CD4-positive, alpha-beta T cell treated with Interleukin-4 for 1 hour (primary cell): Measurements from ENCODE around the gene SLC4A2.
A peak's percentile ranks its signal among the peaks of the same experiment; 100 is the strongest.

ENCODE experiments used
- DNase-seq, 2 donors: peaks; one replicate each; pipeline ENCODE4 v3.0.0-alpha.2; 2020 to 2022

SLC4A2 gene

GRCh38 chr7:151095828-151096475, 36.6 kb downstream of the SLC4A2 start:
- no peak for DNase-seq

- DNase-seq, result no peak
These were observed 40.3 kb downstream of the SLC4A2 start for GRCh38 chr7:151099486-151100211.

DNA sequence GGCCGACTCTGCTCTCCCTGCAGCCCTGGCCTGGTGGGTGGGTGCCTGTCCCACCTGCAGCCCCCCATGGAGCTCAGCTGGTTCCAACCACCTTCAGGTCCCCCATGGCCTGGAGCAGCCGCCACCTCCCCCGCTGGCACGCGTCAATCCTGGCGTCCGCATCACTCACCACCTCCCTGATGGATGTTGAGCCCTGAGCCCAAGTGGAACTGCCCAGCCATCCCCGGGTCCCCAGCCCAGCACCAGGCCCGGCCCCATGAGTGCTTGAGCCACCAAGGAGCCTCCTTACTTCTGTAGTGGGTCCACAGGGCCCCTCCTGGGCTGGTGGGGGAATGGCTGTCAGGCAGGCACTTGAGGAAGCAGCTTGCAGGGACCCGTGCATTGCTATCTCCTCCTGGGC, 41.5 kb downstream of the SLC4A2 start:
- DNase-seq, result no peak

GRCh38 chr7:151101621-151102396, 42.4 kb downstream of the SLC4A2 start:
- DNase-seq, result no peak

DNA sequence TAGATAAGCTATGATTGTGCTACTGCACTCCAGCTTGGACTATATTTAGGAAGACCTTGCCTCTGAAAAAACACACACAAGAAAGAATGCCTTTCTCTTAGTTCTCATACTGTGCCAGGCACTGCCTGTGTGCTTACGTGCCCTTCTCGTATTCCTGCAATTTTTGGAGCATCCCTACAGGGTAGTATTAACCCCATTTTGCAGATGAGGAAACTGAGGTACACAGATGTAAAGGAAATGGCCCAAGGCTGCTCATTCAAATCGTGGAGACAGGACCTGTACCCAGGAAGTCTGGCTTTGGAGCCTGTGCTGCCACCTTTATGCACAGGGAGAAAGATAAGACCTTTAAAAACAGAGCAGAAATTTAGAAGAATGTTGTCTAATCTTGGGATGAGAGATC, 43.6 kb downstream of the SLC4A2 start:
- DNase-seq, result no peak

- no peak for DNase-seq
These were observed 44.6 kb downstream of the SLC4A2 start for GRCh38 chr7:151103973-151104372.

DNA sequence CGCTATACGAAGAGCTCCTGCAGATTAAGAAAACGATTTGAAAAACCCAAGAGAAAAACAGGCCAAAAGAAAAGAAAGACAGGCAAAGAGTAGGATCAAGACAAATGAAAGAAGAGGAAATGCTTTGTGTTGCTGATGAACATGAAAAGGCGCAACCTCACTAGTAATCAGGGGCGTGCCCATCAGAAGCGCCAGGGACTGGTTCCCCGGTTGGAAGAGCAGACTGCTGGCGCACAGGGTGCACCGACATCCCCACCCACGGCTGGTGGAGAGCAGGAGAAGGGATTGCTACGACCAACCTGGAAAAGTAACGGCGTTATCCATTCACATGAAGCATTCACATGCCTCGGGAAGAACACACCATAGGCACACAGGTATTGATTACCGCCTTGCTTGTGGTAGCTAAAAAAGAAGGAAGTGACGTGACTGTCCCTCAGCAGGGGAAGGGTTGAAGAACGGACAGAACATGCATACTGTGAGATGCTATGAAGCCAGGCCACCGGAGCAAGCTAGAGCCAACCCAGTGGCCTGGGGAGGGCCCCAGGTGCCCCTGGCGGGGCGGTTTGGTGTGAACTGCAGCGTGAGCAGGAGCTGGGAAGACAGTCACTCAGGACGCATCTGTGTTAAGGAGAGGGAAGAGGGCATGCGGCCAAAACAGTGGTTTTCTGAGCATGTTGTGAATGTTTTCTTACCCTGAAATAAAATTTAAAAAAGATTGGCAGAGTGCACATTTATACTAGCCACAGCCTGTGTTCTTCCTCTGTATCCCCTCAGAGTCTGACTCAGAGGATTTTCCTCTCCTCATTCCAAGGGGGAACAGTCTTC, 45.2 kb downstream of the SLC4A2 start:
- no peak for DNase-seq

- no peak for DNase-seq
These were observed 48.5 kb downstream of the SLC4A2 start for GRCh38 chr7:151107882-151108281.

GRCh38 chr7:151109094-151110048, 50.0 kb downstream of the SLC4A2 start:
- no peak for DNase-seq

- DNase-seq, result no peak
These were observed 51.0 kb downstream of the SLC4A2 start for GRCh38 chr7:151110236-151110940.

GRCh38 chr7:151110941-151111645, 51.7 kb downstream of the SLC4A2 start:
- peak; percentile 75 to 77 for DNase-seq

DNA sequence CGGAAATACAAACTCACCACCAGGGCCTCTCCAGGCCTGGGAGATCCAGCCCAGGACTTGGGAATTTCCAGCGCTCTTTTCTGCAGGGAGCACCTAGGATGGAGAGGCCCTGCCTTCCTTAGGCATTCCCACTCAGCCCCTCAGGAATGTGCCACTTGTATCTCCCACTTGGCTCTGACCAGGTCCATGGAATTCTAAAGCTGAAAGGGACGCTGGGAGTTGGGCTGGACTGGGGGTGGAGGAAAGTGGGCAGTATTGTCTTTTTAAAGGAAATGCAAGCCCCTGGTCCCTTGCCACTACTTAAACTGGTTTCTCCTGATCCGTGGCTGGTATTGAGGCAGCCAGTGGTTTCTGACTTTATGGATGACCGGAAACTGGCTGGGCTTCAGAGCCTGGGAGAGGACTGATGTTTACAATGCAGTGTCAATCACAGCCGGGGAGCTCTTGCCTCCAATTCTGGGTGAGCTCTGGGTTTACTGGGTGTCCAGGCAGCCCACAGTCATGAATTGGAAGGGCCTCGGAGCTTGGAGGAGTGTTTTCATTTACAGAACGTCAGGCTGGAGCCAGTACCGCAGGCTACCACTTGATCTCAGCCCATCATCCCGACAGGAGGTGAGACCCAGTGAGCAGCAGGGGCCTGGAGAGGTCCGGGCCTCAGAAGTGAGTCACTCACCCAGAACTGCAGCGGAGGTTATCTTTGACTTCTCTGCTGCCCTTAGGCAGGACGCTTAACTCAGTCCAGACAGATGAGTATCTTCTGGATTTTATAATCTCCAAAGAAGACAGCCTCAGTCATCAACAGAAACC, 54.2 kb downstream of the SLC4A2 start:
- DNase-seq, result no peak

- DNase-seq, result no peak
These were observed 55.0 kb downstream of the SLC4A2 start for GRCh38 chr7:151114151-151115090.

GRCh38 chr7:151115121-151115835, 55.9 kb downstream of the SLC4A2 start:
- DNase-seq, result peak in 1 of 2 donors; percentile 22

- DNase-seq, result no peak
These were observed 56.5 kb downstream of the SLC4A2 start for GRCh38 chr7:151115836-151116418.

DNA sequence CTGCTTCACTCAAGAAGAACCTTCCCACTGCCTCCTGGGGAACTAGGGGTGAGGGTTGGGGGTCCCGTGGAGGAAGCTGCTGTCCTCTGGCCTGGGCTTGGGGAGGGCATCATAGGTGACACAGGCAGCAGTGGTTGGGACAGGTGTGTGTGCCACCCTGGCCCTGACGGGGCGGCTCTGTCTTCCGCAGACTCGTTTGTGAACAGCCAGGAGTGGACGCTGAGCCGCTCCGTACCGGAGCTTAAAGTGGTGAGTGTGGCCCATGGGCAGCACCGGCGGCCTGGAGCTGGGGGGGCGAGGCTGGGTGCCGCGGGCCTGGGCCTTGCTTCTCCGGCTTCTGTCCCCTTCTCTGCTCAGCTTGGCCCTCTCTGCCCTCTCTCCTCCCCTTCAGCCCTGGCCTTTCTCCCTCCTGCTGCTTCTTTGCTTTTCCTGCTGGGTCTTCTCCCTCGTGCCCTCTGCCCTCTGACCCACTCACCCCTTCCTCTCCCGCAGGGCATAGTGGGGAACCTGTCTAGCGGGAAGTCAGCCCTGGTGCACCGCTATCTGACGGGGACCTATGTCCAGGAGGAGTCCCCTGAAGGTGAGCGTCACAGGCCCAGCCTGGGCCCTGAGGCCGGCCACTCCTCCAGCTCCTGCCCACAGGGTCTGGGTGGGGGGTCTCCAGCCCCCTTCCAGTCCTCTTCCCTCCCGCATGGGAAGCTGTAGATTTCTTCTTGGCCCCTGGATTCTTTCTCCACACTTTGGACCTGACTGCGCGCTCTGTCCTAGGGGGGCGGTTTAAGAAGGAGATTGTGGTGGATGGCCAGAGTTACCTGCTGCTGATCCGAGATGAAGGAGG, 57.4 kb downstream of the SLC4A2 start:
- no peak for DNase-seq
